Stimulated activated CD8-positive, alpha-beta memory T cell treated with anti-CD3 and anti-CD28 coated beads, Interleukin-12 subunit alpha, Interleukin-12 subunit beta, amount 100 ng/mL, for 4 hours (primary cell): ENCODE measurements around the gene CERS4.
"Not testable (repeated sequence)": the region's sequence is repeated elsewhere in the genome, so short reads cannot be mapped to it uniquely, and the experiment has no call there.

Source experiments
- DNase-seq: peaks from one replicate; pipeline ENCODE4 v3.0.0-alpha.2; 2020; ENCODE audit warnings: low read depth

Gene CERS4, protein sequence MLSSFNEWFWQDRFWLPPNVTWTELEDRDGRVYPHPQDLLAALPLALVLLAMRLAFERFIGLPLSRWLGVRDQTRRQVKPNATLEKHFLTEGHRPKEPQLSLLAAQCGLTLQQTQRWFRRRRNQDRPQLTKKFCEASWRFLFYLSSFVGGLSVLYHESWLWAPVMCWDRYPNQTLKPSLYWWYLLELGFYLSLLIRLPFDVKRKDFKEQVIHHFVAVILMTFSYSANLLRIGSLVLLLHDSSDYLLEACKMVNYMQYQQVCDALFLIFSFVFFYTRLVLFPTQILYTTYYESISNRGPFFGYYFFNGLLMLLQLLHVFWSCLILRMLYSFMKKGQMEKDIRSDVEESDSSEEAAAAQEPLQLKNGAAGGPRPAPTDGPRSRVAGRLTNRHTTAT

DNA sequence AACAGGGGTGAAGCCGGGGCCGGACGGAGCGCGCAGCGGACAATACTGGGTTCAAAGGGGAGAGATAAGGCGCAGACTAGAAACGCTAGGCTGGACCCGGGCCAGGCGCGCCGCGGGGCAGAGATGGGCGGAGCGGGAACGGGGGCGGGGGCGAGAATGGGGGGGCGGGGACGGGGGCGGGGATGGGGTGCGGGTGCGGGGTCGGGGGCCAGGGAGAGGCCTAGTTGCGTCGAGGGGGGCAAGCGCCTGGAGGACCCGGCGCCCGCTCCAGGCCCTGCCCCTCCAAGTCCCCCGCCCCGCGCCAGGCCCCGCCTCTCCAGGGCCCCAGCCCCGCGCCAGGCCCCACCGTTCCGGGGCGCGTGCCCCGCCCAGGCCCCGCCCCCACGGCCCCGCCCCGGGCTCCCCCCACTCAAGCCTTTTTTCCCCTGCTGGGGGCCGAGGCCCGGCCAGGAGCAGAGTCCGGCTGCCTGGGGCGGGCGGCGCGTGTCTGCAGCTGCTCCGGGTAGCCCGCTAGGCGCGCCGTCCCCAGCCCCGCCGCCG is at the start of gene CERS4:
TSS of gene CERS4 (plus strand) at position 449 of the 540 bp plus-strand sequence. CDS start 41,707 bp downstream, outside the sequence.
- peak; percentile 67 for DNase-seq

- no peak for DNase-seq
These were observed 48.0 kb upstream of the CERS4 start for GRCh38 chr19:8161135-8161646.

- DNase-seq, result no peak
These were observed 45.4 kb upstream of the CERS4 start for GRCh38 chr19:8163759-8164158.

- no peak for DNase-seq
These were observed 41.2 kb upstream of the CERS4 start for GRCh38 chr19:8167985-8168384.

DNA sequence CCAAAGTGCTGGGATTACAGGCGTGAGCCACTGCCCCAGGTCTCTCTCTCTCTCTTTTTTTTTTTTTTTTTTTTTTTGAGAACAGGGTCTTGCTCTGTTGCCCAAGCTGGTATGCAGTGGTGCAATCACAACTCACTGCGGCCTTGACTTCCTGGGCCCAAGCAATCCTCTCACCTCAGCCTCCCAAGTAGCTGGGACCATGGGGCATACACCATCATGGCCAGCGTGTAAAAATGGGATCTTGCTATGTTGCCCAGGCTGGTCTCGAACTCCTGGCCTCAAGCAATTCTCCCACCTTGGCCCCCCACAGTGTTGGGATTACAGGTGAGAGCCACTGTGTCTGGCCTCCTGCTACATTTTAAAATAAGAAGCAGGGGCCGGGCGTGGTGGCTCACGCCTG is 40.6 kb upstream of the CERS4 start:
- no peak for DNase-seq

DNA sequence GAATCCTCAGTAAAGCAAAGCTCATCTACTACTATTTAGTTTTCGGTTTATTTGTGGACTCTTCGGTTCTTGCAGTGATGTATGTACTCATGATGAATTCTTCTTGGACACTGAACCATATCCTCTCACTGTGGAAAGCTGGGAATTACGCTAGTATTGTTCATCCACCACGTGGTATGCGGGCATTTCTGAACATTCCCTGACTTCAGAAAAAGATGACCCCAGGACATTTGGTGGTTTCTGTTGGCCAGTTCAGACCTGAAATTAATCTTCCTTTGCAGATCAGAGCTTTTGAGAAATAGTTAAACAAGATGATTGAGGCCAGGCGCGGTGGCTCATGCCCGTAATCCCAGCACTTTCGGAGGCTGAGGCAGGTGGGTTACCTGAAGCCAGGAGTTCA is 34.5 kb upstream of the CERS4 start:
- DNase-seq, result no peak

DNA sequence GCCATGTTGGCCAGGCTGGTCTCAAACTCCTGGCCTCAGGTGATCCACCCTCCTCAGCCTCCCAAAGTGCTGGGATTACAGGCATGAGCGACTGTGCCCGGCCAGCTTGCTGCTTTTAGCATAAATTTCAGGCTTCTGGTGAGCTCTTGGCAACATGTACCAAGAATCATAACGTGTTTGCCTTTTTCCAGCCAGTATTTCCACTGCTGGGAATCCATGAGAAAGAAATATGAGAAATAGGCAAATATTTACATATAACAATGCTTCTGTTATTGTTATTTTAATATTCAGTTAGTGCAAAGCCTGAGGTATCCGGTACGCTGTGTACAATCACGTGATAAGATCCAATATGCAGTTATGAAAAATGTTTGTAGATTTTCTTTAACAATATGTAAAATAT is 29.2 kb upstream of the CERS4 start:
- DNase-seq, result no peak

- DNase-seq, result no peak
These were observed 24.9 kb upstream of the CERS4 start for GRCh38 chr19:8184274-8184673.

- no peak for DNase-seq
These were observed 23.7 kb upstream of the CERS4 start for GRCh38 chr19:8185343-8186068.

DNA sequence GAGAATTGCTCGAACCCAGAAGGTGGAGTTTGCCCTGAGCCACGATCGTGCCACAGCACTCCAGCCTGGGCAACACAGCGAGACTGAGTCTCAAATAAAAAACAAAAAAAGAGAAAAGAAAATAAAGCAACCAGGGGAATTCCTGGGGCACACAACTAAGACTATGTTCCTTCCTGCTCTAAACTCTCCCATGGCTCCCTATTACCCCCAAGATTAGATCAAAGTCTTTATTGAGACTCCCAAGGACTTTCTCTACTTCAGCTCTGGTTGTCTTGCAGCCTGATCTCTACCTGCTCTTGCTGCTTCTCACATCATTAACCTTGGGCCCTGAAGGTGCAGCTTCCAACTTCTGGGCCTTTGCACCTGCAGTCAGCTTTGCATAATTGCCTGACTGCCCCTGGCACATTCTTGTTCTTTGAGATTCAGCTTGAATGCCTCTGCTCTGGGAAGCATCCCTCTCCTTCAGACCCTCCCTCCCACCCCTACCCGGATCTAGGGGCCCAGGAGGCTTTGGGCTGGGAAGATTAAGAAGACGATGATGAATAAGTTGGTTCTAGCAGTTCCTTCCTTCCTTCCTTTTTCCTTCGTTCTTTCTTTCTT is 16.8 kb upstream of the CERS4 start:
- no peak for DNase-seq

- no peak for DNase-seq
These were observed 14.5 kb upstream of the CERS4 start for GRCh38 chr19:8194528-8195267.

DNA sequence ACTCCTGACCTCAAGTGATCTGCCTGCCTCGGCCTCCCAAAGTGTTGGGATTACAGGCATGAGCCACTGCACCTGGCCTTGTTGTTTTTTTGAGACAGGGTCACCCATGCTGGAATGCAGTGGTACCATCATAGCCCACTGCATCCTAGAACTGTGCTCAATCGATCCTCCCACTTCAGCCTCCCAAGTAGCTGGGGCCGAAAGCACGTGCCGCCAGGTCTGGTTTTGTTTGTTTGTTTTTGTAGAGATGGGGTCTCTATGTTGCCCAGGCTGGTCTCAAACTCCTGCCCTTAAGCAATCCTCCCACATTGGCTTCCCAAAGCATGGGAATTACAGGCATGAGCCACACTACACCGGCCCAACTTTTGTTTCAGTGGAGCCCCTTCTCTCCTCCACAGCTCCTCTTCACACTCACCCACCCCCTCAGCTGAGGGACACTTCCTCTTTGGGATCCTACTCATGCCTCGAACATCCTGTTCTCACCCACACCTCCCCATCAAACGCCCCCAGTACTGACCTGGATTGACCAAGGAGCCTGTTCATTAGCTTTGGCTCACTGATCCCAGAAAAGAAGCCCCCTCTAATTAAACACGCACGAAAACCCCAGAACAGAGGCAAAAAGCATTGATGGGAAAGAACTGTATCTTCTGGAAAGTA is 12.8 kb upstream of the CERS4 start:
- DNase-seq, result no peak

DNA sequence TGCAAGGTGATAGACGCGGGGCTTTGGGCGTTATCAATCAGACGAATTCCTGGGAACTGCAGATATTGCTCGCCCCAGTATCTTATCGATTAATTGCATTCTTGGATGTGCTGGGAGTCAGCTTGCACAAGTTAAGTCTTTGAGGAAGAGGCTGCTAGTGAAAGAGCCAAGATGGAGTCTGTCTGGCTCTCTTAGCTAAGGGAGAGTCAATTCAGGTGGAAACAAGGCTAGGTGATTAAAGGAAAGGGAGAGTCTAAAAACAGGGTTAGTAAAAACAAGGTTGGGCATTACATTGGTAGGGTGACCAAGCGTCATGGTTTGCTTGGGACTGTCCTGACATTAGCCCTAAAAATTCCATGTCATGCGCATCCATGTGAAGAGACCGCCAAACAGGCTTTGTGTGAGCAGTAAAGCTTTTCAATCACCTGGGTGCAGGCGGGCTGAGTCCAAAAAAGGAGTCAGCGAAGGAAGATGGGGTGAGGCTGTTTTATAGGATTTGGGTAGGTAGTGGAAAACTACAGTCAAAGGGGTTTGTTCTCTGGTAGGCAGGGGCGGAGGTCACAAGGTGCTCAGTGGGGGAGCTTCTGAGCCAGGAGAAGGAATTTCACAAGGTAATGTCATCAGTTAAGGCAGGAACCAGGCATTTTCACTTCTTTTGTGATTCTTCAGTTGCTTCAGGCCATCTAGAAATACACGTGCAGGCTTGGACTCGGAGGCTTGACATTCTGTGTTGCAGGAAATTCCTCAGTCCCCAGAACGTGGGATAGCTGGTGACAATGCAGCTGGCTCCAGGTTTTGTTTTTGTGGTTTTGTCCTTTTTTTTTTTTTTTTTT is 5.7 kb upstream of the CERS4 start:
- DNase-seq, result not testable (repeated sequence)

- no peak for DNase-seq
These were observed 4.2 kb upstream of the CERS4 start for GRCh38 chr19:8204961-8205360.

DNA sequence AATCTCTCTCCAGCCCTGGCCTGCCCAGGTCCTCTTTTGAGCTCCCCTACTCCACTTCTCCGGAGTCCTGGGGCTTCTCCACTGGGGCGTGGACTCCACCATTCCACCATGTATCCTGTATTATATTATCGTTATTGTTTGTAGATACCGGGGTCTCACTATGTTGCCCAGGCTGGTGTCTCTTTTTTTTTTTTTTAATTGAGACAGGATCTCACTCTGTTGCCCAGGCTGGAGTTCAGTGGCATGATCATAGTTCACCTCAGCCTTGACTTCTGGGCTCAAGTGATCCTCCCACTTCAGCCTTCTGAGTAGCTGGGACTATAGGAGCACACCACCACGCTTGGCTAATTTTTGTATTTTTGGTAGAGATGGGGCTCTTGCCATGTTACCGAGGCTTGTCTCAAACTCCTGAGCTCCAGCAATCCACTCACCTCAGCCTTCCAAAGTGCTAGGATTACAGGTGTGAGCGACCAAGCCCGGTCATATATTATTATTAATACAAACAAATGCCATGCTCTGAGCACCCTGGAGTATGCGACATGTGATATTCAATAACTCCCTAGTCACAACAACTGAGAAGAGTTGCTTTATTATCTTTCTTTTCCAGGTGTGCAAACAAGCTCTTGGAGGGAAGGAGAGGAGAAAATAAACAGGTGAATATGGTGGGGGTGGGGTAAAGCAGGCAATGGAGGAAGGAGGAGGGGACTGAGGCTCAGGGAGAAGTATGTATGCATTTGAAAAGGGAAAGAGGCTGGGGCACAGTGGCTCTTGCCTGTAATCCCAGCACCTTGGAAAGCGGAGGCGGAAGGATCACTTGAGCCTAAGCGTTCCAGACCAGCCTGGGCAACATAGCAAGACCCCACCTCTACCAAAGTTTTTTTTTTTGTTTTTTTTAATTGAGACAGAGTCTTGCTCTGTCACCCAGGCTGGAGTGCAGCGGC is 2.8 kb upstream of the CERS4 start:
- no peak for DNase-seq

DNA sequence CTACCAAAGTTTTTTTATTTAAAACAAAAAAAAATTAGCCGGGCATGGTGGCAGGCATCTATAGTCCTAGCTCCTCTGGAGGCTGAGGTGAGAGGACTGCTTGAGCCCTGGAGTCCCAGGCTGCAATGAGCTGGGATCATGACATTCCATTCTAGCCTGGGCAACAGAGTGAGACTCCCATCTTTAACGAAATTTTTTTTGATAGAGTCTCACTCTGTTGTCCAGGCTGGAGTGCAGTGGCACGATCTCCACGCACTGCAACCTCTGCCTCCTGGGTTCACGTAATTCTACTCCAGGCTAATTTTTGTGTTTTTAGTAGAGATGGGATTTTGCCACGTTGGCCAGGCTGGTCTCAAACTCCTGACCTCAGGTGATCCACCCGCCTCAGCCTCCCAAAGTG is 1.8 kb upstream of the CERS4 start:
- DNase-seq, result not testable (repeated sequence)

DNA sequence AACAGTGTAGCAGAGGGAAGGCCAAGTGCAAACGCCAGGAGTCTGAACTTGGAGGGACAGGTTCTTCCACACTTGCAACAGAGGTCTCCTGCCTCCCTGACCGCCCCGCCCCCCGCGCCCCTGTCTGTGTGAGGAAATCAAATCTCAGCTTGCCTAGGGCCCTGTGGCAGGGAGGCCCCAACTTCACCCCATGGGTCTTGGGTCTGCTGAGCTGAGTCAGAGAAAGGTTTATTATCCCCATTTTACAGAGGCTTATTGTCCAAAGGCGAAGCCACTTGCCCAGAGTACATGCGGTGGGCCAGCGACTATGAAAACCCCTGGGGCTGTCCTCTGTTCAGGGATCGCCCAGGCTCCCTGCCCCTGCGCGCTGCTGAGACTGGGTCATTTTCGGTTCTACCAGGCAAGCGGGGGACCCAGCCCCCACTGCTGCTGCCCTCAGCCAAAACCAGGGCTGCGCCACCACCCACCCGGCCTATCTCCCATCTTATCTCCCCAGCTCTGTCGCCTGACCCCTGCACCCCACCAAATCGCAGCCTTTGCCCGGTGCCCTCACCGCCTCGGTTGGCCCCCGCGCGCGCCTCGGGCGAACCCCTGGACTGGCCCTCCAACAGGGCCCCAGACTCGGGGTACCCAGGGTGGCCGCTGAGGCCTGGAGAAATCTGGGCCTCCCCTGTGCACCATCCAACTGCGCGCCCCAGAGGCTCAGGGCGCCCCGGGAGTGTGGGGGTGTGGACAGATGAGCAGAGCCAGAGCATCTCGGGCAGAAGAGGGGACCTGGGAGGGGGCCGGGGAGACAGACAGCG is 850 bp upstream of the CERS4 start:
- DNase-seq, result no peak
